ENCODE measurements around the gene BPIFB6.

Gene BPIFB6

GRCh38 chr20:32999603-33000250 lies 31.7 kb upstream of the BPIFB6 start:
- Mint-ChIP-seq H3K36me3 (ENCODE audit: low read depth) (no peaks in the 10 kb centered on the region), H3K27ac (no peak overlapping the region), H3K4me3 (no peak overlapping the region), H3K9me3 (peaks cover 8% of the 10 kb centered on the region), H3K4me1 (no peaks in the 10 kb centered on the region), H3K27me3 (ENCODE audit: low read depth) (no peaks in the 10 kb centered on the region)
- TF ChIP-seq, protein P1, sequence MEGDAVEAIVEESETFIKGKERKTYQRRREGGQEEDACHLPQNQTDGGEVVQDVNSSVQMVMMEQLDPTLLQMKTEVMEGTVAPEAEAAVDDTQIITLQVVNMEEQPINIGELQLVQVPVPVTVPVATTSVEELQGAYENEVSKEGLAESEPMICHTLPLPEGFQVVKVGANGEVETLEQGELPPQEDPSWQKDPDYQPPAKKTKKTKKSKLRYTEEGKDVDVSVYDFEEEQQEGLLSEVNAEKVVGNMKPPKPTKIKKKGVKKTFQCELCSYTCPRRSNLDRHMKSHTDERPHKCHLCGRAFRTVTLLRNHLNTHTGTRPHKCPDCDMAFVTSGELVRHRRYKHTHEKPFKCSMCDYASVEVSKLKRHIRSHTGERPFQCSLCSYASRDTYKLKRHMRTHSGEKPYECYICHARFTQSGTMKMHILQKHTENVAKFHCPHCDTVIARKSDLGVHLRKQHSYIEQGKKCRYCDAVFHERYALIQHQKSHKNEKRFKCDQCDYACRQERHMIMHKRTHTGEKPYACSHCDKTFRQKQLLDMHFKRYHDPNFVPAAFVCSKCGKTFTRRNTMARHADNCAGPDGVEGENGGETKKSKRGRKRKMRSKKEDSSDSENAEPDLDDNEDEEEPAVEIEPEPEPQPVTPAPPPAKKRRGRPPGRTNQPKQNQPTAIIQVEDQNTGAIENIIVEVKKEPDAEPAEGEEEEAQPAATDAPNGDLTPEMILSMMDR (IDR thresholded peaks at IDR 0.05; ENCODE audit: unreplicated experiment in 3 of 3): no peak

- Mint-ChIP-seq H3K9me3 (peaks cover 6% of the 10 kb centered on the region), H3K36me3 (ENCODE audit: low read depth) (no peaks in the 10 kb centered on the region), H3K4me3 (no peak overlapping the region), H3K27me3 (ENCODE audit: low read depth) (no peaks in the 10 kb centered on the region), H3K27ac (no peak overlapping the region), H3K4me1 (no peaks in the 10 kb centered on the region)
- TF ChIP-seq, protein P1 (IDR thresholded peaks at IDR 0.05; ENCODE audit: unreplicated experiment in 3 of 3): no peak
Measured at GRCh38 chr20:33000802-33001466, 30.5 kb upstream of the BPIFB6 start.

GRCh38 chr20:33002087-33002808 lies 29.2 kb upstream of the BPIFB6 start:
- Mint-ChIP-seq H3K9me3 (peaks cover 4% of the 10 kb centered on the region), H3K4me1 (no peaks in the 10 kb centered on the region), H3K27ac (no peak overlapping the region), H3K27me3 (ENCODE audit: low read depth) (no peaks in the 10 kb centered on the region), H3K4me3 (no peak overlapping the region), H3K36me3 (ENCODE audit: low read depth) (no peaks in the 10 kb centered on the region)
- TF ChIP-seq, protein P1 (IDR thresholded peaks at IDR 0.05; ENCODE audit: unreplicated experiment in 3 of 3): no peak

DNA sequence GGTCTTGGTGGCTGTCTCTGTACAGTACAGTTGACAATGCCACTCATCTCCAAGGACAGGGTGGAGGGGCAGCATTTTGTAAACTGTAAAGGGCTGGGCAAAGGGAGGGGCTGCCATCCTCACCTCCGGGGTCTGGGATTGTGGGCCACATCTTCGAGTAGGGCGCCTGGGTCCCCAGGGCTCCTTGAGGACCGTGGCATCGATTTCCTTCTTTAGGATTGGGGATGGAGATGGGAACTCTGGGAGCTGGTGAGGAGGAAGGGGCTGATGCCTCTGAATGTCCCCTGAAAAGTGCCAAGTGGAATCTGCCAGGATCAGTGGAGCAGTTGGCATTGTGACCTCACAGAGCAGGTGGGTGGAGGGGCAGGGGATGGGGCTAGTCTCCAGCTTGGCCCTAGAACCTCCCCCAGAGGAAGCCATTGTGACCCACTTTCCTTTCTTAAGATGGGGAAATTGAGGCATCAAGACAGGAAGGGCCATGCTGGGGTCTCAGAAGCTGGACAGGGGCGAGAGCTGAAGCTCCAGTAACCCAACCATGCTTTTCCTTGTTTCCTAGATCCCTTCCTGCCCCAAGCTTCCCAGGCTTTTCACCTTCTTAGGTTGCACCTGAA lies 27.2 kb upstream of the BPIFB6 start, which contains the start of gene SUN5:
Gene SUN5 (minus strand): TSS at position 293 of the 611 bp plus-strand sequence. CDS start 93 bp downstream, at position 200.
- TF ChIP-seq, protein P1 (IDR thresholded peaks at IDR 0.05; ENCODE audit: unreplicated experiment in 3 of 3): no peak
- Mint-ChIP-seq H3K27ac (no peak within 1 kb of the TSS), H3K36me3 (ENCODE audit: low read depth) (no peaks in the 10 kb centered on the region), H3K9me3 (peaks cover 4% of the 10 kb centered on the region), H3K4me1 (no peaks in the 10 kb centered on the region), H3K27me3 (ENCODE audit: low read depth) (no peaks in the 10 kb centered on the region), H3K4me3 (no peak within 1 kb of the TSS)

GRCh38 chr20:33005132-33005566 lies 26.3 kb upstream of the BPIFB6 start:
- H3K4me1 Mint-ChIP-seq: no peaks in the 10 kb centered on the region
- H3K36me3 Mint-ChIP-seq (ENCODE audit: low read depth): no peaks in the 10 kb centered on the region
- H3K4me3 Mint-ChIP-seq: no peak overlapping the region
- H3K27ac Mint-ChIP-seq: no peak overlapping the region
- TF ChIP-seq, protein P1 (IDR thresholded peaks at IDR 0.05; ENCODE audit: unreplicated experiment in 3 of 3): peak; percentile 8 to 19 (median 14)
- no peaks in the 10 kb centered on the region for H3K27me3 Mint-ChIP-seq (ENCODE audit: low read depth)
- H3K9me3 Mint-ChIP-seq: peaks cover 4% of the 10 kb centered on the region
